HepG2 (cell line): Measurements from ENCODE around the gene CST3.

ENCODE experiments used
- CREB1 ChIP-seq, 2 experiments: fragments of 450-650 bp in 1 of 2; IDR thresholded peaks; 2 replicates each; pipeline ENCODE4 v1.6.1; 2016 to 2017; ENCODE audit warnings: control low read depth in 1 of 2, mild to moderate bottlenecking in 1 of 2, missing compliant biosample characterization in 1 of 2, missing genetic modification characterization in 1 of 2
- EZH2 ChIP-seq: conservative IDR thresholded peaks from 2 replicates; pipeline ENCODE4 v1.6.1; 2012; ENCODE audit warnings: mild to moderate bottlenecking, low read depth, low read length, moderate library complexity
- FOXP4 ChIP-seq: sonication (generic); formaldehyde crosslinking; IDR thresholded peaks from 2 replicates; pipeline ENCODE4 v1.4.0; 2020; ENCODE audit warnings: missing genetic modification reagents
- MED1 ChIP-seq: sonication (generic); formaldehyde crosslinking; IDR thresholded peaks from 2 replicates; pipeline ENCODE4 v1.4.0; 2020; ENCODE audit warnings: missing genetic modification reagents
- MTF2 ChIP-seq: sonication (generic); formaldehyde crosslinking; IDR thresholded peaks from 2 replicates; pipeline ENCODE4 v1.5.0; 2020; ENCODE audit warnings: missing genetic modification reagents, borderline replicate concordance
- TARDBP ChIP-seq: sonication (generic); formaldehyde crosslinking; IDR thresholded peaks from 2 replicates; pipeline ENCODE4 v1.8.0; 2022; ENCODE audit warnings: mild to moderate bottlenecking, missing genetic modification reagents
- TCF7 ChIP-seq: sonication (generic); IDR thresholded peaks from 2 replicates; pipeline ENCODE4 v1.6.1; 2016; ENCODE audit warnings: antibody characterized with exemption, low read depth
- ZBTB43 ChIP-seq: sonication (generic); formaldehyde crosslinking; conservative IDR thresholded peaks from 2 replicates; pipeline ENCODE4 v1.4.0; 2020; ENCODE audit warnings: missing genetic modification reagents
- ZFX ChIP-seq: sonication (generic); formaldehyde crosslinking; IDR thresholded peaks from 2 replicates; pipeline ENCODE4 v1.4.0; 2020; ENCODE audit warnings: mild to moderate bottlenecking, low read depth, missing genetic modification reagents, moderate library complexity
- ZNF629 ChIP-seq: sonication (generic); formaldehyde crosslinking; conservative IDR thresholded peaks from 2 replicates; pipeline ENCODE4 v1.5.0; 2020; ENCODE audit warnings: missing genetic modification reagents
- TF ChIP-seq, protein P1 (sequence below): sonication (generic); formaldehyde crosslinking; IDR thresholded peaks from 2 replicates; pipeline ENCODE4 v1.4.0; 2020; ENCODE audit warnings: missing genetic modification reagents, mild to moderate bottlenecking, borderline replicate concordance
- TF ChIP-seq, protein P2 (sequence below): sonication (generic); formaldehyde crosslinking; IDR thresholded peaks from 2 replicates; pipeline ENCODE4 v1.5.0; 2020; ENCODE audit warnings: mild to moderate bottlenecking, missing genetic modification reagents, moderate library complexity
- TF ChIP-seq, protein P3 (sequence below): sonication (generic); formaldehyde crosslinking; IDR thresholded peaks from 2 replicates; pipeline ENCODE4 v1.4.0; 2020; ENCODE audit warnings: missing genetic modification reagents

DNA sequence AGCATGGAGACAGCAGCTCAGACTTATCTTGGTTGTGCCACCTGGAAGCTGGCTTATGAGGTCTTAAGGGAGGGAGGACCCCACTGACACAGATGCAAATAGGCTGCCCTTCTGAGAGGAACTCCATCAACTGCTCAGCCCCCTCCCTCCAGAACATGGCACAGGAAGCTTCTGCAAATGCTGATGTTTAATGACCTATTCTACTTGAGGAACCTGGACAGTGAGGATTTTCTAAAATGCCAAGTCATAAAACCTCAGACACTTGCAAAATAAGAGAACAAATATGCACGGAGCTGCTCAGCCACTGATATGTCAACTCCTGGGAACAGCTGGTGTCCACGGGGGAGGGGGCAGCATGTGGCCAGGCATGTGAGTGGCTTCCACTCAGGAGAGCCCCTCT, 35.5 kb downstream of the CST3 start:
- TF ChIP-seq EZH2: no peak
- no peak for TF ChIP-seq ZFX
- TF ChIP-seq FOXP4: no peak
- TF ChIP-seq MTF2 (CRISPR knock-in tag): no peak
- TF ChIP-seq TCF7: no peak
- TF ChIP-seq ZBTB43 (CRISPR knock-in tag): no peak
- TF ChIP-seq, protein P1, sequence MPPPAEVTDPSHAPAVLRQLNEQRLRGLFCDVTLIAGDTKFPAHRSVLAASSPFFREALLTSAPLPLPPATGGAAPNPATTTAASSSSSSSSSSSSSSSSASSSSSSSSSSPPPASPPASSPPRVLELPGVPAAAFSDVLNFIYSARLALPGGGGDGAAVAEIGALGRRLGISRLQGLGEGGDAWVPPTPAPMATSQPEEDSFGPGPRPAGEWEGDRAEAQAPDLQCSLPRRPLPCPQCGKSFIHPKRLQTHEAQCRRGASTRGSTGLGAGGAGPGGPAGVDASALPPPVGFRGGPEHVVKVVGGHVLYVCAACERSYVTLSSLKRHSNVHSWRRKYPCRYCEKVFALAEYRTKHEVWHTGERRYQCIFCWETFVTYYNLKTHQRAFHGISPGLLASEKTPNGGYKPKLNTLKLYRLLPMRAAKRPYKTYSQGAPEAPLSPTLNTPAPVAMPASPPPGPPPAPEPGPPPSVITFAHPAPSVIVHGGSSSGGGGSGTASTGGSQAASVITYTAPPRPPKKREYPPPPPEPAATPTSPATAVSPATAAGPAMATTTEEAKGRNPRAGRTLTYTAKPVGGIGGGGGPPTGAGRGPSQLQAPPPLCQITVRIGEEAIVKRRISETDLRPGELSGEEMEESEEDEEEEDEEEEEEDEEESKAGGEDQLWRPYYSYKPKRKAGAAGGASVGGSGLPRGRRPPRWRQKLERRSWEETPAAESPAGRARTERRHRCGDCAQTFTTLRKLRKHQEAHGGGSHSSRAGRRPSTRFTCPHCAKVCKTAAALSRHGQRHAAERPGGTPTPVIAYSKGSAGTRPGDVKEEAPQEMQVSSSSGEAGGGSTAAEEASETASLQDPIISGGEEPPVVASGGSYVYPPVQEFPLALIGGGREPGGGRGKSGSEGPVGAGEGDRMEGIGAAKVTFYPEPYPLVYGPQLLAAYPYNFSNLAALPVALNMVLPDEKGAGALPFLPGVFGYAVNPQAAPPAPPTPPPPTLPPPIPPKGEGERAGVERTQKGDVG (CRISPR knock-in tag): no peak
- TF ChIP-seq, protein P2, sequence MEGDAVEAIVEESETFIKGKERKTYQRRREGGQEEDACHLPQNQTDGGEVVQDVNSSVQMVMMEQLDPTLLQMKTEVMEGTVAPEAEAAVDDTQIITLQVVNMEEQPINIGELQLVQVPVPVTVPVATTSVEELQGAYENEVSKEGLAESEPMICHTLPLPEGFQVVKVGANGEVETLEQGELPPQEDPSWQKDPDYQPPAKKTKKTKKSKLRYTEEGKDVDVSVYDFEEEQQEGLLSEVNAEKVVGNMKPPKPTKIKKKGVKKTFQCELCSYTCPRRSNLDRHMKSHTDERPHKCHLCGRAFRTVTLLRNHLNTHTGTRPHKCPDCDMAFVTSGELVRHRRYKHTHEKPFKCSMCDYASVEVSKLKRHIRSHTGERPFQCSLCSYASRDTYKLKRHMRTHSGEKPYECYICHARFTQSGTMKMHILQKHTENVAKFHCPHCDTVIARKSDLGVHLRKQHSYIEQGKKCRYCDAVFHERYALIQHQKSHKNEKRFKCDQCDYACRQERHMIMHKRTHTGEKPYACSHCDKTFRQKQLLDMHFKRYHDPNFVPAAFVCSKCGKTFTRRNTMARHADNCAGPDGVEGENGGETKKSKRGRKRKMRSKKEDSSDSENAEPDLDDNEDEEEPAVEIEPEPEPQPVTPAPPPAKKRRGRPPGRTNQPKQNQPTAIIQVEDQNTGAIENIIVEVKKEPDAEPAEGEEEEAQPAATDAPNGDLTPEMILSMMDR: no peak
- TF ChIP-seq CREB1 (IDR thresholded peaks at IDR 0.05): no peak
- no peak for TF ChIP-seq CREB1 (CRISPR knock-in tag; IDR thresholded peaks at IDR 0.05)
- TF ChIP-seq MED1 (CRISPR knock-in tag): no peak
- TF ChIP-seq, protein P3, sequence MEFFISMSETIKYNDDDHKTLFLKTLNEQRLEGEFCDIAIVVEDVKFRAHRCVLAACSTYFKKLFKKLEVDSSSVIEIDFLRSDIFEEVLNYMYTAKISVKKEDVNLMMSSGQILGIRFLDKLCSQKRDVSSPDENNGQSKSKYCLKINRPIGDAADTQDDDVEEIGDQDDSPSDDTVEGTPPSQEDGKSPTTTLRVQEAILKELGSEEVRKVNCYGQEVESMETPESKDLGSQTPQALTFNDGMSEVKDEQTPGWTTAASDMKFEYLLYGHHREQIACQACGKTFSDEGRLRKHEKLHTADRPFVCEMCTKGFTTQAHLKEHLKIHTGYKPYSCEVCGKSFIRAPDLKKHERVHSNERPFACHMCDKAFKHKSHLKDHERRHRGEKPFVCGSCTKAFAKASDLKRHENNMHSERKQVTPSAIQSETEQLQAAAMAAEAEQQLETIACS (CRISPR knock-in tag): no peak
- no peak for TF ChIP-seq ZNF629 (CRISPR knock-in tag)
- TF ChIP-seq TARDBP: no peak
